ENCODE measurements around the gene HOMER2. TPM values are rescaled to one million over a fixed set of nuclear protein-coding genes. Genes with fewer than 3 reads are reported as not detected.

The HOMER2 gene
- total and polyA plus RNA-seq, 9 of the 15 experiments (the other 6 are each of a cell fraction or from before 2014, with no cell fraction given), result 0.13 to 0.47 (median 0.29) TPM; not detected in 1

DNA sequence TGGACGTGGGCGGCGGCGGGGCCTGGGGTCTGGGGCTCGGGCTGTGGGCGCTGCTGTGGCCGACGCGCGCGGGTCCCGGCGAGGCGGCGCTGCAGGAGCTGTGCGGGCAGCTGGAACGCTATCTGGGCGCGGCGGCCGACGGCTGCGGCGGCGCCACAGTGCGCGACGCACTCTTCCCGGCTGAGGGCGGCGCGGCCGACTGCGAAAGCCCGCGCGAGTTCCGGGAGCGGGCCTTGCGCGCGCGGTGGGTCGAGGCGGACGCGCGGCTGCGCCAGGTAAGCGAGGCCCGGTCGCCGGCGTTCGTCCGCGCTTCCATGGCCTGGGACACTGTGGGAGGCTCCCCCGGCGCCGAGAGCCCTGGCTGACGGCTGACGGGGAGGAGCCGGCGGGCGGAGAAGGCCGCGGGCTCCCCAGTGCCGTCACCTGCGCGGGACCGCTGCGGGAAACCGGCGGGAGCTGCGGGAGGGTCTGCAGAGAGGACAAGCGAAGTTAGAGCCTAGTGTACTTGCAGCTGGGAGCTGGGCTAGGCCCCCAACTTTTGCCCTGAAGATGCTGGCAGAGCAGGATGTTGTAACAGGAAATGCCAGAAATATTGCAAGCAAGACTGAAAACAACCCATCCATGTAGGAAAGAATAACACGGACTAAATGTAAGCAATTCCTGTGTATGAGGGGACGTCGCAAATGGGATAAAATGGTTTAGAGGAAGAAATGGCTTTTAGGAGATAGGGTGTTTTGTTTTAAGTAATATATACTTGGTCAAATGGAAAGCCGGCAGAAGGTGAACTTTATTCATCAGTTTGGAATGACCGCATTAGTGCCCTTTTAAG lies 142.2 kb downstream of the HOMER2 start (continued):
- TF ChIP-seq CHD1 (IDR thresholded peaks at IDR 0.05; ENCODE audit: low read length) (peak; percentile 46), NFIC (IDR thresholded peaks at IDR 0.05) (no peak), FOSL1 (tag; conservative IDR thresholded peaks at IDR 0.05) (no peak; the same call in 1 of the 2 replicates), PRMT5 (CRISPR knock-in tag; IDR thresholded peaks at IDR 0.05) (no peak), SRSF3 (IDR thresholded peaks at IDR 0.05; ENCODE audit: insufficient read depth, low read length) (no peak), GABPB1 (CRISPR knock-in tag; IDR thresholded peaks at IDR 0.05) (no peak), ASH1L (IDR thresholded peaks at IDR 0.05; ENCODE audit: borderline replicate concordance, low read depth, partially characterized antibody) (no peak), MAZ (CRISPR knock-in tag; conservative IDR thresholded peaks at IDR 0.05 in 1 of 2, IDR thresholded peaks at IDR 0.05 in 1 of 2) (no peak; a peak in 1 of 4 replicates), FOXM1 (IDR thresholded peaks at IDR 0.05; ENCODE audit: low read depth) (no peak), FOXM1 (CRISPR knock-in tag; IDR thresholded peaks at IDR 0.05; ENCODE audit: low read depth) (no peak), PPARD (CRISPR knock-in tag; IDR thresholded peaks at IDR 0.05) (no peak), NELFE (IDR thresholded peaks at IDR 0.05; ENCODE audit: insufficient read depth, insufficient read length) (no peak), XRCC5 (IDR thresholded peaks at IDR 0.05; ENCODE audit: low read depth, low read length) (no peak), PCBP2 (IDR thresholded peaks at IDR 0.05; ENCODE audit: low read depth, low read length, poor library complexity, severe bottlenecking) (no peak), CBX1 (IDR thresholded peaks at IDR 0.05; ENCODE audit: low read depth) (no peak), HMGN3 (IDR thresholded peaks at IDR 0.05; ENCODE audit: borderline replicate concordance, extremely low read depth, insufficient read length, low read depth, low read length) (peak; percentile 2), MTA2 (IDR thresholded peaks at IDR 0.05; ENCODE audit: low read depth) (no peak), ZNF282 (CRISPR knock-in tag; IDR thresholded peaks at IDR 0.05) (no peak), ZBTB17 (CRISPR knock-in tag; IDR thresholded peaks at IDR 0.05) (no peak), RBFOX2 (IDR thresholded peaks at IDR 0.05; ENCODE audit: low read depth, low read length) (peak; percentile 75), ZNF589 (CRISPR knock-in tag; IDR thresholded peaks at IDR 0.05; ENCODE audit: low read depth) (no peak), RNF2 (IDR thresholded peaks at IDR 0.05) (no peak), BRD4 (IDR thresholded peaks at IDR 0.05) (no peak)
- TF ChIP-seq, protein P1, sequence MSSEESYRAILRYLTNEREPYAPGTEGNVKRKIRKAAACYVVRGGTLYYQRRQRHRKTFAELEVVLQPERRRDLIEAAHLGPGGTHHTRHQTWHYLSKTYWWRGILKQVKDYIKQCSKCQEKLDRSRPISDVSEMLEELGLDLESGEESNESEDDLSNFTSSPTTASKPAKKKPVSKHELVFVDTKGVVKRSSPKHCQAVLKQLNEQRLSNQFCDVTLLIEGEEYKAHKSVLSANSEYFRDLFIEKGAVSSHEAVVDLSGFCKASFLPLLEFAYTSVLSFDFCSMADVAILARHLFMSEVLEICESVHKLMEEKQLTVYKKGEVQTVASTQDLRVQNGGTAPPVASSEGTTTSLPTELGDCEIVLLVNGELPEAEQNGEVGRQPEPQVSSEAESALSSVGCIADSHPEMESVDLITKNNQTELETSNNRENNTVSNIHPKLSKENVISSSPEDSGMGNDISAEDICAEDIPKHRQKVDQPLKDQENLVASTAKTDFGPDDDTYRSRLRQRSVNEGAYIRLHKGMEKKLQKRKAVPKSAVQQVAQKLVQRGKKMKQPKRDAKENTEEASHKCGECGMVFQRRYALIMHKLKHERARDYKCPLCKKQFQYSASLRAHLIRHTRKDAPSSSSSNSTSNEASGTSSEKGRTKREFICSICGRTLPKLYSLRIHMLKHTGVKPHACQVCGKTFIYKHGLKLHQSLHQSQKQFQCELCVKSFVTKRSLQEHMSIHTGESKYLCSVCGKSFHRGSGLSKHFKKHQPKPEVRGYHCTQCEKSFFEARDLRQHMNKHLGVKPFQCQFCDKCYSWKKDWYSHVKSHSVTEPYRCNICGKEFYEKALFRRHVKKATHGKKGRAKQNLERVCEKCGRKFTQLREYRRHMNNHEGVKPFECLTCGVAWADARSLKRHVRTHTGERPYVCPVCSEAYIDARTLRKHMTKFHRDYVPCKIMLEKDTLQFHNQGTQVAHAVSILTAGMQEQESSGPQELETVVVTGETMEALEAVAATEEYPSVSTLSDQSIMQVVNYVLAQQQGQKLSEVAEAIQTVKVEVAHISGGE (CRISPR knock-in tag; IDR thresholded peaks at IDR 0.05), result no peak
- TF ChIP-seq, protein P2, sequence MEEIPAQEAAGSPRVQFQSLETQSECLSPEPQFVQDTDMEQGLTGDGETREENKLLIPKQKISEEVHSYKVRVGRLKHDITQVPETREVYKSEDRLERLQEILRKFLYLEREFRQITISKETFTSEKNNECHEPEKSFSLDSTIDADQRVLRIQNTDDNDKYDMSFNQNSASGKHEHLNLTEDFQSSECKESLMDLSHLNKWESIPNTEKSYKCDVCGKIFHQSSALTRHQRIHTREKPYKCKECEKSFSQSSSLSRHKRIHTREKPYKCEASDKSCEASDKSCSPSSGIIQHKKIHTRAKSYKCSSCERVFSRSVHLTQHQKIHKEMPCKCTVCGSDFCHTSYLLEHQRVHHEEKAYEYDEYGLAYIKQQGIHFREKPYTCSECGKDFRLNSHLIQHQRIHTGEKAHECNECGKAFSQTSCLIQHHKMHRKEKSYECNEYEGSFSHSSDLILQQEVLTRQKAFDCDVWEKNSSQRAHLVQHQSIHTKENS (CRISPR knock-in tag; IDR thresholded peaks at IDR 0.05), result no peak

Measured in K562 (cell line).